ENCODE data around the gene C19orf73. TPM values are rescaled to one million over a fixed set of nuclear protein-coding genes. Genes with fewer than 3 reads are reported as not detected.

The C19orf73 gene
- total RNA-seq, 1 donor from 2014 or later = 2.3 TPM

GRCh38 chr19:49161987-49162386 lies 43.0 kb upstream of the C19orf73 start:
- Mint-ChIP-seq H3K4me3 (no peak overlapping the region), H3K27me3 (peaks cover 3% of the 10 kb centered on the region), H3K36me3 (peaks cover 7% of the 10 kb centered on the region), H3K27ac (no peak overlapping the region), H3K9me3 (no peaks in the 10 kb centered on the region), H3K4me1 (ENCODE audit: unreplicated experiment) (peaks cover 14% of the 10 kb centered on the region)
- DNase-seq (ENCODE audit: extremely low spot score, unreplicated experiment) = no peak
- no peak for TF ChIP-seq CTCF (conservative IDR thresholded peaks at IDR 0.05)

- peaks cover 20% of the 10 kb centered on the region for H3K4me1 Mint-ChIP-seq (ENCODE audit: unreplicated experiment)
- peaks cover 7% of the 10 kb centered on the region for H3K36me3 Mint-ChIP-seq
- H3K27me3 Mint-ChIP-seq = peaks cover 5% of the 10 kb centered on the region
- peak overlapping the region; percentile 35 for H3K4me3 Mint-ChIP-seq
- no peak for TF ChIP-seq CTCF (conservative IDR thresholded peaks at IDR 0.05)
- no peak for DNase-seq (ENCODE audit: extremely low spot score, unreplicated experiment)
- H3K9me3 Mint-ChIP-seq = no peaks in the 10 kb centered on the region
- no peak overlapping the region for H3K27ac Mint-ChIP-seq
Measured at GRCh38 chr19:49160450-49161189, 41.7 kb upstream of the C19orf73 start.

- Mint-ChIP-seq H3K4me1 (ENCODE audit: unreplicated experiment) (peaks cover 23% of the 10 kb centered on the region), H3K9me3 (peaks cover 10% of the 10 kb centered on the region), H3K36me3 (peaks cover 7% of the 10 kb centered on the region), H3K27ac (peak within 1 kb of the TSS; percentile 85), H3K27me3 (peaks cover 5% of the 10 kb centered on the region), H3K4me3 (peak within 1 kb of the TSS; percentile 89)
- peak; percentile 92 for DNase-seq (ENCODE audit: extremely low spot score, unreplicated experiment)
- no peak for TF ChIP-seq CTCF (conservative IDR thresholded peaks at IDR 0.05)
Measured at GRCh38 chr19:49157445-49158224, 38.7 kb upstream of the C19orf73 start, which contains the start of gene TRPM4. Gene TRPM4, plus strand, starts transcription at chr19:49157792. Its CDS starts 75 bp downstream, at chr19:49157867.

- H3K4me3 Mint-ChIP-seq = peak overlapping the region; percentile 82
- H3K36me3 Mint-ChIP-seq = peaks cover 5% of the 10 kb centered on the region
- no peak for DNase-seq (ENCODE audit: extremely low spot score, unreplicated experiment)
- peaks cover 5% of the 10 kb centered on the region for H3K27me3 Mint-ChIP-seq
- peaks cover 10% of the 10 kb centered on the region for H3K9me3 Mint-ChIP-seq
- peaks cover 27% of the 10 kb centered on the region for H3K4me1 Mint-ChIP-seq (ENCODE audit: unreplicated experiment)
- TF ChIP-seq CTCF (conservative IDR thresholded peaks at IDR 0.05) = no peak
- H3K27ac Mint-ChIP-seq = peak overlapping the region; percentile 80
Measured at GRCh38 chr19:49155820-49156346, 36.9 kb upstream of the C19orf73 start.

- peaks cover 10% of the 10 kb centered on the region for H3K9me3 Mint-ChIP-seq
- no peak for TF ChIP-seq CTCF (conservative IDR thresholded peaks at IDR 0.05)
- no peaks in the 10 kb centered on the region for H3K36me3 Mint-ChIP-seq
- DNase-seq (ENCODE audit: extremely low spot score, unreplicated experiment) = no peak
- H3K4me1 Mint-ChIP-seq (ENCODE audit: unreplicated experiment) = peaks cover 22% of the 10 kb centered on the region
- peak within 1 kb of the TSS; percentile 82 for H3K4me3 Mint-ChIP-seq
- H3K27ac Mint-ChIP-seq = peak within 1 kb of the TSS; percentile 80
- peaks cover 5% of the 10 kb centered on the region for H3K27me3 Mint-ChIP-seq
Measured at GRCh38 chr19:49155005-49155819, 36.3 kb upstream of the C19orf73 start, which contains the start of gene HRC. Gene HRC, minus strand, starts transcription at chr19:49155396. Its CDS starts 159 bp downstream, at chr19:49155237.

All from type B pancreatic cell (in vitro differentiated cells).